Immature natural killer cell (primary cell): ENCODE data around the gene SYT17. TPM values are rescaled to one million over a fixed set of nuclear protein-coding genes. Genes with fewer than 3 reads are reported as not detected.

Source experiments
- DNase-seq, 3 donors: peaks; one replicate each; pipeline ENCODE4 v3.0.0; 2022; ENCODE audit warnings: mixed read lengths in 1 of 3
- H3K27ac Mint-ChIP-seq, 6 donors: one replicate each; pipeline ENCODE4 v1.8.0; 2020; ENCODE audit warnings: mixed read lengths in 6 of 6, mild to moderate bottlenecking in 5 of 6, inconsistent platforms in 4 of 6, moderate library complexity in 3 of 6
- H3K27me3 Mint-ChIP-seq, 3 donors: one replicate each; pipeline ENCODE4 v1.8.0; 2020 to 2021; ENCODE audit warnings: low read depth in 3 of 3, mild to moderate bottlenecking in 3 of 3, mixed read lengths in 3 of 3, moderate library complexity in 3 of 3, inconsistent platforms in 1 of 3
- H3K36me3 Mint-ChIP-seq, 3 donors: one replicate each; pipeline ENCODE4 v1.8.0; 2020; ENCODE audit warnings: mixed read lengths in 3 of 3, inconsistent platforms in 2 of 3, mild to moderate bottlenecking in 2 of 3
- H3K4me1 Mint-ChIP-seq, 2 donors: one replicate each; pipeline ENCODE4 v1.8.0; 2020; ENCODE audit warnings: inconsistent platforms in 2 of 2, mild to moderate bottlenecking in 2 of 2, mixed read lengths in 2 of 2, moderate library complexity in 1 of 2
- H3K4me3 Mint-ChIP-seq, 5 donors: one replicate each; pipeline ENCODE4 v1.8.0; 2020; ENCODE audit warnings: mild to moderate bottlenecking in 5 of 5, mixed read lengths in 5 of 5, inconsistent platforms in 3 of 5, moderate library complexity in 3 of 5
- H3K9me3 Mint-ChIP-seq, 6 donors: one replicate each; pipeline ENCODE4 v1.8.0; 2020; ENCODE audit warnings: mild to moderate bottlenecking in 6 of 6, mixed read lengths in 6 of 6, inconsistent platforms in 4 of 6, moderate library complexity in 3 of 6
- polyA plus RNA-seq, 3 donors: library from polyadenylated mRNA; unstranded; fragments of 300-500 nt; fragmentation: Illumina TruSeq; gene quantifications; one replicate each; pipeline ENCODE4 v1.2.3, GENCODE V29; 2021

SYT17 gene, protein sequence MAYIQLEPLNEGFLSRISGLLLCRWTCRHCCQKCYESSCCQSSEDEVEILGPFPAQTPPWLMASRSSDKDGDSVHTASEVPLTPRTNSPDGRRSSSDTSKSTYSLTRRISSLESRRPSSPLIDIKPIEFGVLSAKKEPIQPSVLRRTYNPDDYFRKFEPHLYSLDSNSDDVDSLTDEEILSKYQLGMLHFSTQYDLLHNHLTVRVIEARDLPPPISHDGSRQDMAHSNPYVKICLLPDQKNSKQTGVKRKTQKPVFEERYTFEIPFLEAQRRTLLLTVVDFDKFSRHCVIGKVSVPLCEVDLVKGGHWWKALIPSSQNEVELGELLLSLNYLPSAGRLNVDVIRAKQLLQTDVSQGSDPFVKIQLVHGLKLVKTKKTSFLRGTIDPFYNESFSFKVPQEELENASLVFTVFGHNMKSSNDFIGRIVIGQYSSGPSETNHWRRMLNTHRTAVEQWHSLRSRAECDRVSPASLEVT
- polyA plus RNA-seq: not detected

DNA sequence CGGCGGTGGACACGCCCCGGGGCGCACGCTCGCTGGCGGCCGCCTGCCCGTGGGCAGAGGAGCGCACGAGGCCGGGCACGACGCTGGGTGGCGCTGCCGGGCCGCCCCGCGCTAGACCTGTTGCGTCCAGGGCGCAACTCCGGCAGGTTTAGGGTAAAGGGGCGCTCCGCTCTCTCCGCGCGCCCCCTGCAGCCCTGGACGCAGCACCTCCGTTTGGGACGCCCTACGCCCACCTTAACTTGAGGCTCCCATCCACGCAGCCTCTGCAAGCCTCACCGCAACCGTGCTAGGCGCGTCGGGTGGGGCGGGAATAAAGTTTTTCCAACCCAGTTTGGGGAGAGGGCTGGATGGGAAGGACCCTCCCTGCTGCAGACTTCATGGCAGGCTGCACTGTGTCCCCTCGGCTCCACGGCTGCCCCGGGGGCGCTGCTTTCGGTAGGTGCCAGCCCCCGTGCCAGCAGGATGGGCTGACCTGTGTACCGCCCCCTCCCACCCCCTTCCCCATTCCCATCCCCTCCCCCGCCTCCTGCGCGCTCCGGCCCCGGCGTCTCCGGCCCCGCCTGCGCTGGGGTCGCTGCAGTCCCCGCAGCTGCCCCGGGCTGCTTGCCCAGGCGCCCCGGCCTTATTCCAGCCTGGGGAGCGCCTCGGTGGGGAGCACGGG, at the start of gene SYT17:
Gene SYT17, plus strand, starts transcription at position 531 of the 661 bp plus-strand sequence. CDS start 407 bp downstream, outside the sequence.
- Mint-ChIP-seq H3K4me1 (no peaks in the 10 kb centered on the region), H3K27ac (no peak within 1 kb of the TSS), H3K27me3 (peaks cover 7 to 19% (median 8%) of the 10 kb centered on the region in 3 donors), H3K4me3 (no peak within 1 kb of the TSS), H3K36me3 (no peaks in the 10 kb centered on the region), H3K9me3 (peaks cover 0 to 3% (median 0%) of the 10 kb centered on the region in 6 donors)
- no peak for DNase-seq

- Mint-ChIP-seq H3K27ac (peak overlapping the region in 3 of 6 donors; percentile 8 to 83 (median 70)), H3K4me3 (peak overlapping the region in 4 of 5 donors; percentile 9 to 79 (median 39)), H3K36me3 (no peaks in the 10 kb centered on the region), H3K4me1 (peaks cover 0 to 18% of the 10 kb centered on the region in 2 donors), H3K9me3 (no peaks in the 10 kb centered on the region), H3K27me3 (peaks cover 0 to 7% (median 5%) of the 10 kb centered on the region in 3 donors)
- DNase-seq: no peak
Observed at GRCh38 chr16:19118938-19119431, 49.1 kb upstream of the SYT17 start.

DNA sequence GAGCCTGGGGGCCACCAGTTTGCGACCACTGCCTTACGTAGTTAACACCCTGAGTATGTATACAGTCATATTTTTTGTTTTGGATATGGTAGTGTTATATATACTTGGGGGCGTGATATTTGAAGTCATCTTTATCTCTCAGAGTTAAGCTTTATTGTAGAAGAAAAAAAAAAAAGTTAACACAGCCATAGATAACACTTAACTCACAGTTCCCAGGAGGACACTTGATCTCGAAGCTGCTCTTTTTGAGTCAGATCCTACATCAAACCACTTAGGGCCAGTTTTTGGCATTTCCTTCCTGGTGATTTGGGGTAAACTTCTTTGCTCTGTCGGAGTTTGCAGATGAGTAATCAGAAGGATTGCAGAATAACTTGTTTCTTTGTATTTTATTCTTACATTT, 48.5 kb upstream of the SYT17 start:
- Mint-ChIP-seq H3K4me1 (peaks cover 0 to 18% of the 10 kb centered on the region in 2 donors), H3K36me3 (no peaks in the 10 kb centered on the region), H3K27me3 (peaks cover 0 to 7% (median 5%) of the 10 kb centered on the region in 3 donors), H3K27ac (peak overlapping the region in 2 of 6 donors; percentile 75 to 81), H3K9me3 (no peaks in the 10 kb centered on the region), H3K4me3 (peak overlapping the region in 1 of 5 donors; percentile 79)
- no peak for DNase-seq

DNA sequence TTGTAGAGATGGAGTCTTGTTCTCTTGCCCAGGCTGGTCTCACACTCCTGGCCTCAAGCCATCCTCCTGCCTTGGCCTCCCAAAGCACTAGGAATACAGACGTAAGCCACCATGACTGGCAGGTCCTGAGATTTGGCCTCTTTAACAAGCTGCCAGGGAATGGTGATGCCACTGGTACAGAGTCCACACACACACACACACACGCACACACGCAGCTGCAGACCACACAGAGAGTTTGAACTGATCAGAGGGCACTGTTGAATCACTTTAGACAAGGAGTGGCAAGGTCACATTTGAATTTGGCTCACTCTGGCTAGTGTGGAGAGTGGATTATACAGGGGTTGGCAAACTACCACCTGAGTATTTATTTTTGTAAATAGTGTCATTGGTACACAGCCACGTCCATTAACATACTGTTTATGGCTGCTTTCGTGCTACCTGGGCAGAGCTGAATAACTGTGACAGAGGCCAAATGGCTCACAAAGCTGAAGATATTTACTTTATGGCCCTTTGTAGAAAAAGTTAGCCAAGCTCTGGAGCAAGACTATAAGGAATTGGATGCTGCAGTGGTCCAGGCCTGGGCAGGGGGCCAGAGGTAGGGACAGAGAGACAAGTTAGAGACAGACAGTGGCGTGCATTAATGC, 44.4 kb upstream of the SYT17 start:
- H3K27me3 Mint-ChIP-seq: peaks cover 0 to 3% (median 0%) of the 10 kb centered on the region in 3 donors
- DNase-seq: no peak
- no peaks in the 10 kb centered on the region for H3K36me3 Mint-ChIP-seq
- peaks cover 0 to 11% of the 10 kb centered on the region in 2 donors for H3K4me1 Mint-ChIP-seq
- H3K27ac Mint-ChIP-seq: no peak overlapping the region
- H3K9me3 Mint-ChIP-seq: no peaks in the 10 kb centered on the region
- no peak overlapping the region for H3K4me3 Mint-ChIP-seq

GRCh38 chr16:19126300-19126699, 41.7 kb upstream of the SYT17 start:
- peaks cover 4 to 9% of the 10 kb centered on the region in 2 donors for H3K4me1 Mint-ChIP-seq
- no peak overlapping the region for H3K4me3 Mint-ChIP-seq

DNA sequence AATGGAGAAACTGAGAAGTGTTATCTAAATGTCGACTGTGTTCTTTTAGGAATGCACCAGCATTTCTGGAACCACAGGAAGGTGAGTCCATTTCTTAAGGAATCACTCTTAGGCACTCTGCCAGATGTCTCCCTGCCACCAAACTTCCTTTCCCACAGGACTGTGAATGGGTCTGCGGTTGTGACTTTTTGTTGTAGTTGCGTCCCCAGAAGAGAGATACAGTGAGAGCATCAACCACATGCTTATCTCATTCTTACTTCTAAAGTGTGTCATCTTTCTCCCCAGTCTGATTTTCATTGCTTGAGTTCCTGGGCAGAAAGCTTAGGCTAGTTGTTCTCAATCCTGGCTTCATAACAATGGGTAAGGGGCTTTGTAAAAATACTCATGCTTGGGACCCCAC, 40.8 kb upstream of the SYT17 start:
- no peaks in the 10 kb centered on the region for H3K9me3 Mint-ChIP-seq
- H3K27ac Mint-ChIP-seq: peak overlapping the region in 2 of 6 donors; percentile 67 to 81
- no peak for DNase-seq
- H3K27me3 Mint-ChIP-seq: peaks cover 0 to 3% (median 0%) of the 10 kb centered on the region in 3 donors
- no peaks in the 10 kb centered on the region for H3K36me3 Mint-ChIP-seq
- peak overlapping the region in 1 of 5 donors; percentile 79 for H3K4me3 Mint-ChIP-seq
- H3K4me1 Mint-ChIP-seq: peaks cover 4 to 11% of the 10 kb centered on the region in 2 donors

More at GRCh38 chr16:19126300-19126699, 41.7 kb upstream of the SYT17 start:
- Mint-ChIP-seq H3K27ac (no peak overlapping the region), H3K27me3 (peaks cover 0 to 5% (median 0%) of the 10 kb centered on the region in 3 donors), H3K36me3 (no peaks in the 10 kb centered on the region), H3K9me3 (no peaks in the 10 kb centered on the region)
- DNase-seq: no peak

DNA sequence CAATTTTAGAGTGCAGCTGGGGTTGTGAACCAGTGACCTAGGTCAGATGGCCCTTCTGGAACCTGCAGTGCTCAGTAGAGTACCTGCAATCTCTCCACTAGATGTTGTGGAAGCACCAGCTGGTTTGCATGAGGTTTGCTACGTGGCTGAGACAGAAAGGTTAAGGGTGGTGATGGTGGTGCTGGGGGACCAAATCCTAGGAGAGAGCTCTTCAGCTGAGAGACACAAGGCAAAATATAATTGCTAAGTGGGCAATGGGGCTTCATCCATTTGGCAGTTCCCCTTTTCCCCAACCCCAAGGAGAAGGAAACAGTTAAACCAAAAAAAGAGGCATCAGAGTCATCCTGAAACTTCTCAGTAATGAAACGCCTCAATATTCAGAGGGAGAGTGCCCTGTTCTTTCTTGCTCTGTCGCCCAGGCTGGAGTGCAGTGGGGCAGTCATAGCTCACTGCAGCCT, 40.3 kb upstream of the SYT17 start:
- Mint-ChIP-seq H3K4me1 (peaks cover 4 to 11% of the 10 kb centered on the region in 2 donors), H3K27ac (peak overlapping the region in 2 of 6 donors; percentile 67 to 81), H3K27me3 (peaks cover 0 to 3% (median 0%) of the 10 kb centered on the region in 3 donors), H3K9me3 (no peaks in the 10 kb centered on the region), H3K4me3 (peak overlapping the region in 1 of 5 donors; percentile 79), H3K36me3 (no peaks in the 10 kb centered on the region)
- no peak for DNase-seq

- no peak for DNase-seq
- no peak overlapping the region for H3K4me3 Mint-ChIP-seq
- no peaks in the 10 kb centered on the region for H3K36me3 Mint-ChIP-seq
- peaks cover 0 to 2% (median 0%) of the 10 kb centered on the region in 3 donors for H3K27me3 Mint-ChIP-seq
- H3K27ac Mint-ChIP-seq: peak overlapping the region in 1 of 6 donors; percentile 62
- no peaks in the 10 kb centered on the region for H3K9me3 Mint-ChIP-seq
- peaks cover 4 to 11% of the 10 kb centered on the region in 2 donors for H3K4me1 Mint-ChIP-seq
Observed at GRCh38 chr16:19128454-19129200, 39.4 kb upstream of the SYT17 start.

GRCh38 chr16:19130385-19130784, 37.7 kb upstream of the SYT17 start:
- Mint-ChIP-seq H3K9me3 (no peaks in the 10 kb centered on the region), H3K36me3 (no peaks in the 10 kb centered on the region), H3K4me1 (peaks cover 4 to 11% of the 10 kb centered on the region in 2 donors), H3K4me3 (peak overlapping the region in 1 of 5 donors; percentile 54), H3K27ac (peak overlapping the region in 1 of 6 donors; percentile 31), H3K27me3 (peaks cover 0 to 3% (median 2%) of the 10 kb centered on the region in 3 donors)
- DNase-seq: no peak

- peak overlapping the region in 3 of 6 donors; percentile 20 to 31 (median 26) for H3K27ac Mint-ChIP-seq
- peak overlapping the region in 3 of 5 donors; percentile 3 to 54 (median 3) for H3K4me3 Mint-ChIP-seq
- H3K9me3 Mint-ChIP-seq: no peaks in the 10 kb centered on the region
- H3K4me1 Mint-ChIP-seq: peaks cover 4 to 11% of the 10 kb centered on the region in 2 donors
- peaks cover 0 to 3% (median 2%) of the 10 kb centered on the region in 3 donors for H3K27me3 Mint-ChIP-seq
- no peaks in the 10 kb centered on the region for H3K36me3 Mint-ChIP-seq
- DNase-seq: no peak
Observed at GRCh38 chr16:19130852-19131824, 36.9 kb upstream of the SYT17 start.

DNA sequence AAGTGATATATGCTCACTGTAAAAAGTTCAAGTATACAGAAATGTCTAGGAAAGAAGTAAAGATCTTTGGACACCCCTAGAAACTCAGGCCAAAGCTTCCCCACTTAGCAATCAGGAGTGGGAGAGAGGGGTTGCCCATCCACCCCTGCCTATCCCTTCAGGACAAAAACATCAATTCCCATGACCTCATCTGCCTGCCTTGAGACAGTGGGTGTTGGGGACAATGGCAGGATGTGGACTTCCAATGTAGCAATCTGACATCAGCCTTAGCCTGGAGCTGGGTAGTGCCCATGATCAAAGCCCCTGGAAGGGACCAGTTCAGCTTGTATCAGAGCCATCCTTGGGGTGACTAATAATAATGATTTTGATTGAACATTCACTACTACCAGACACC, 36.2 kb upstream of the SYT17 start:
- Mint-ChIP-seq H3K9me3 (no peaks in the 10 kb centered on the region), H3K27ac (no peak overlapping the region), H3K4me1 (peaks cover 4 to 11% of the 10 kb centered on the region in 2 donors), H3K4me3 (no peak overlapping the region), H3K36me3 (no peaks in the 10 kb centered on the region), H3K27me3 (peaks cover 0 to 3% (median 2%) of the 10 kb centered on the region in 3 donors)
- no peak for DNase-seq

DNA sequence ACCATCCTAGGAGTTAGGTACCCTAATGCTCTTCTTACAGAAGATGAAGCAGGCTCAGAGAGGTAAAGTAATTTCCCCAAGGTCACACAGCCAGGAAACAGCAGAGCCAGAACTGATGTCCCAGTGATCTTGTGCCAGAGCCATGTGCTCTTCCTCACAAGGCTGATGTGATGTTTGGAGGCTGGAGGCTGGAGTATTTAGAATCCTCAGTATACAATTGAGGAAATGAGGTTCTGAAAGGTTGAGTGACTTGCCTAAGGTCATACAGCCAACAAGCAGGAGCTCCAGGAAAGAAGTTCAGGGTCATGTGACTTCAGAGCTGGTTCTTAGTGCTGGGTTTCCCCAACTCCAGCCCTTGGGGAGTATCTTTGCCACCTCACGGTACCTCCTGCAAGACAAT, 35.8 kb upstream of the SYT17 start:
- H3K27me3 Mint-ChIP-seq: peaks cover 0 to 3% (median 2%) of the 10 kb centered on the region in 3 donors
- H3K4me3 Mint-ChIP-seq: no peak overlapping the region
- H3K4me1 Mint-ChIP-seq: peaks cover 4 to 11% of the 10 kb centered on the region in 2 donors
- H3K27ac Mint-ChIP-seq: no peak overlapping the region
- H3K9me3 Mint-ChIP-seq: no peaks in the 10 kb centered on the region
- no peaks in the 10 kb centered on the region for H3K36me3 Mint-ChIP-seq
- DNase-seq: no peak
